ENCODE data around the gene TTLL13.

The TTLL13 gene

GRCh38 chr15:90225047-90225446 is 24.3 kb upstream of the TTLL13 start:
- no peak for TF ChIP-seq ZNF274 (IDR thresholded peaks at IDR 0.05; ENCODE audit: low read depth, low read length)
- no peak overlapping the region for H3K4me3 ChIP-seq (ENCODE audit: low read length)

- TF ChIP-seq ZNF274 (IDR thresholded peaks at IDR 0.05; ENCODE audit: low read depth, low read length), result no peak
These were observed 23.7 kb upstream of the TTLL13 start for GRCh38 chr15:90225504-90226234.

GRCh38 chr15:90227336-90227735 is 22.0 kb upstream of the TTLL13 start:
- TF ChIP-seq ZNF274 (IDR thresholded peaks at IDR 0.05; ENCODE audit: low read depth, low read length), result no peak

More at GRCh38 chr15:90225504-90226234, 23.7 kb upstream of the TTLL13 start:
- H3K4me3 ChIP-seq (ENCODE audit: low read length), result no peak overlapping the region

DNA sequence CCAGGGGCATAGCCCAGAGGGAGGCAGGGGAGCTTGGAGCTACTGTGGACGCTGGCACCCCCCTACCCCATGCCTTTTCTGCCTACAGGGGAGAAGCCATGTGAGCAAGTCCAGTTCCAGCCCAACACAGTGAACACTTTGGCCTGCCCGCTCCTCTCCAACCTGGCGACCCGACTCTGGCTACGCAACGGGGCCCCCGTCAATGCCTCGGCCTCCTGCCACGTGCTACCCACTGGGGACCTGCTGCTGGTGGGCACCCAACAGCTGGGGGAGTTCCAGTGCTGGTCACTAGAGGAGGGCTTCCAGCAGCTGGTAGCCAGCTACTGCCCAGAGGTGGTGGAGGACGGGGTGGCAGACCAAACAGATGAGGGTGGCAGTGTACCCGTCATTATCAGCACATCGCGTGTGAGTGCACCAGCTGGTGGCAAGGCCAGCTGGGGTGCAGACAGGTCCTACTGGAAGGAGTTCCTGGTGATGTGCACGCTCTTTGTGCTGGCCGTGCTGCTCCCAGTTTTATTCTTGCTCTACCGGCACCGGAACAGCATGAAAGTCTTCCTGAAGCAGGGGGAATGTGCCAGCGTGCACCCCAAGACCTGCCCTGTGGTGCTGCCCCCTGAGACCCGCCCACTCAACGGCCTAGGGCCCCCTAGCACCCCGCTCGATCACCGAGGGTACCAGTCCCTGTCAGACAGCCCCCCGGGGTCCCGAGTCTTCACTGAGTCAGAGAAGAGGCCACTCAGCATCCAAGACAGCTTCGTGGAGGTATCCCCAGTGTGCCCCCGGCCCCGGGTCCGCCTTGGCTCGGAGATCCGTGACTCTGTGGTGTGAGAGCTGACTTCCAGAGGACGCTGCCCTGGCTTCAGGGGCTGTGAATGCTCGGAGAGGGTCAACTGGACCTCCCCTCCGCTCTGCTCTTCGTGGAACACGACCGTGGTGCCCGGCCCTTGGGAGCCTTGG is 21.3 kb upstream of the TTLL13 start:
- no peak for TF ChIP-seq ZNF274 (IDR thresholded peaks at IDR 0.05; ENCODE audit: low read depth, low read length)

More at GRCh38 chr15:90227336-90227735, 22.0 kb upstream of the TTLL13 start:
- H3K4me3 ChIP-seq (ENCODE audit: low read length), result no peak overlapping the region

DNA sequence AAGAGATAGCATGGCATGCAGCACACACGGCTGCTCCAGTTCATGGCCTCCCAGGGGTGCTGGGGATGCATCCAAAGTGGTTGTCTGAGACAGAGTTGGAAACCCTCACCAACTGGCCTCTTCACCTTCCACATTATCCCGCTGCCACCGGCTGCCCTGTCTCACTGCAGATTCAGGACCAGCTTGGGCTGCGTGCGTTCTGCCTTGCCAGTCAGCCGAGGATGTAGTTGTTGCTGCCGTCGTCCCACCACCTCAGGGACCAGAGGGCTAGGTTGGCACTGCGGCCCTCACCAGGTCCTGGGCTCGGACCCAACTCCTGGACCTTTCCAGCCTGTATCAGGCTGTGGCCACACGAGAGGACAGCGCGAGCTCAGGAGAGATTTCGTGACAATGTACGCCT is 20.4 kb upstream of the TTLL13 start:
- no peak overlapping the region for H3K4me3 ChIP-seq (ENCODE audit: low read length)
- no peak for TF ChIP-seq ZNF274 (IDR thresholded peaks at IDR 0.05; ENCODE audit: low read depth, low read length)

More for the DNA sequence above, 21.3 kb upstream of the TTLL13 start:
- H3K4me3 ChIP-seq (ENCODE audit: low read length), result no peak overlapping the region

DNA sequence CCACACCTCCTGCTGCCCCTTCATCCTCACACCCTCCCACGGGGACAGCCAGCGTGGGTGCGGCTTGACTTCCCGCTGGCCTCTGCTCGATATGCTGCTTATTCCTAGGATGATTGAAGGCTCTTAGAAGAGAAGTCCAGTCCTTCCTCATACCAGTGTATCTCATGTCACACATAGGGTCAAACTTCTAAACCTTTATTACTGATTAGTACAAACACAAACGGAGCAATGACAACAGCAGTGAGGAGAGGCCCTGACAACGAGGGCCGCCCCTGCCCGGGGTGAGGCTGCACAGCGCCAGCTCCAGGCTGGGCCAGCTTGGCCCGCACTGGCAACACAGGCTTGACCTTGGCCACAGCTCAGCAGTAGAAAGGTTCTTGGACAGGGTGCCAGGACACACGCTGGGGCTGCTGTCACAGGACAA is 19.3 kb upstream of the TTLL13 start:
- TF ChIP-seq ZNF274 (IDR thresholded peaks at IDR 0.05; ENCODE audit: low read depth, low read length), result no peak

DNA sequence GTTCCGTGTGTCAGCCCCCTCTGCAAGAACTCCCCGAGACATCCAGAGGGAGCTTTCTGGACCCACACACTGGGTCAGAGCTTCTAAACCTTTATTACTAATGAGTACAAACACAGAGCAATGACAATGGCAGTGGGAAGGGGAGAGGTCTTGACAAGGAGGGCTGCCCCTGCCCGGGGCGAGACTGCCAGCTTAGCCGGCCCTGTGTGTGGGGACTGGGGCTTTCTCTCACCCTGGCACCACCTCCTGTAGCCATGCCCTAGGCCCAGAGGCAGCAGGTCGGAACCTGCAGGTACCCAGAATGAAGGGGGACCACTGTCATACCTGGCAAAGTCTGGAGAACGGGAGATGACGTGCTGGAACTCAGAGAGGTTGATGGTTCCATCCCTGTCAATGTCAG is 18.7 kb upstream of the TTLL13 start:
- no peak for TF ChIP-seq ZNF274 (IDR thresholded peaks at IDR 0.05; ENCODE audit: low read depth, low read length)
- H3K4me3 ChIP-seq (ENCODE audit: low read length), result no peak overlapping the region

More for the DNA sequence above, 19.3 kb upstream of the TTLL13 start:
- H3K4me3 ChIP-seq (ENCODE audit: low read length), result no peak overlapping the region

DNA sequence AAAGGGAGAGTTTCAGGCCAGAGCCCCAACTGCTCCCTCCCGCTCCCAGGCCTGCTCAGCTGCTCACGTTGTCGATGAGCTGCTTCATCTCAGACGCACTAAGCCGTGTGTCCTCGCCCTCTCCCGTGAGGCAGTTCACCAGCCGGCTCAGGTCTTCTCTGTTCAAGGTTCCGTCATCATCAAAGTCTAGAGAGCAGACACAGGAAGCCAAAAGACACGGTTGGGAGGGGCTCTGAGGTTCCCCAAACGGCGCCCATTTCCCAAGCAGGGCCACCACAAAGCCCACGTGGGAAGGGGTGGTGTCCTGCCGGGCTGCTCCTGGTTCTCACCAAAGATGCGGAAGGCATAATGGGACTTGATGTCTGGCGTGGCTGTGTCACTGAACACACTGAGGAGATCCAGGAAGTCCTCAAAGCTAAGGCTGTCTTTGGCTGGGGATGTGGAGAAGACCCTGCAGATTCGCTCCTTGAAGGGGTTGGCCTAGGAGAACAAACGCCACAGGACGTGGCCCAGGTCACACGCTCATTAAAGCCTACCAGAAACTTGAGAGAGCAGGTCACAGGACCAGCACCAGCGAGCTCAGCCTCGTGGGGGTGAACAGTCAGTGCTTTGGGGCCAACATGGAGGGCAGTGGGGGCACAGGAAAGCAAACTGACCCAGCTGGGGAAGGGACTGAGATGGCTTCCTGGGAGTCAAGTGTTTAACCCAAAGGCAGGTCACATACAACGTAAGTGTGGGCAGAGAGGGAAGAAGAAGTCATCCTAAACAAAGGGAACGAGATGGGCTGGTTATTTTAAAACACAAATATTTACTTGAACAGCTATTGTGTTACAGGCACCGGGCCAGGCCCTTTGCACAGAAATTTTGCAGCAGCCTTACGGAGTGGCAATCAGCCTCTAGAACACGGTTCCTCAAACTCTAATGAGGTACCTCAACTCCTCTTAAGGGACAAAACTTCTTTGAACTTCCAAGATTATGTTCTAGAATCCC is 18.0 kb upstream of the TTLL13 start:
- H3K4me3 ChIP-seq (ENCODE audit: low read length), result no peak overlapping the region
- TF ChIP-seq ZNF274 (IDR thresholded peaks at IDR 0.05; ENCODE audit: low read depth, low read length), result no peak

GRCh38 chr15:90232196-90232595 is 17.2 kb upstream of the TTLL13 start:
- no peak for TF ChIP-seq ZNF274 (IDR thresholded peaks at IDR 0.05; ENCODE audit: low read depth, low read length)
- peak overlapping the region; percentile 79; the same call in 1 of the 2 replicates for H3K4me3 ChIP-seq (ENCODE audit: low read length)

DNA sequence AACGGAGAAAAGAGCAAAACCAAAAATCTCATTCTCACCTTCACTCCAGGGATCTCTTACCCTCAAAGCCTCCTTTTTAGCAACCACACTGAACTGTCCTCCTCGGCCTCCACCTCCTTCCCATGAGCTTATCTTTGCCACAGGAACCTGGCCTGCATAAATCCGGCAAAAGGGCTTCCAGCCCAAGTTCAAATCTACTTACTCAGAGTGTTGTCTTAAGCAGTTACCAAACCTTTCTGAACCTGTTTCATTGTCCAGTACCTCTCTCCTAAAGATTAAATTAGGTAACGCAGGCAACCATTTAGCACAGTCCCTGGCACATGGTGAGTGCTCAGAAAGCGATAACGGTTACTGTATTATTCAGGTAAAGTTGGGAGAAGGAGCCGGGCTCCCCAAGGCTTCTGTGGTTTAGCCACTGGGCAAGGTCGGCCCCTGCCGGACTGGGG is 16.4 kb upstream of the TTLL13 start:
- peak overlapping the region; percentile 79 for H3K4me3 ChIP-seq (ENCODE audit: low read length)

DNA sequence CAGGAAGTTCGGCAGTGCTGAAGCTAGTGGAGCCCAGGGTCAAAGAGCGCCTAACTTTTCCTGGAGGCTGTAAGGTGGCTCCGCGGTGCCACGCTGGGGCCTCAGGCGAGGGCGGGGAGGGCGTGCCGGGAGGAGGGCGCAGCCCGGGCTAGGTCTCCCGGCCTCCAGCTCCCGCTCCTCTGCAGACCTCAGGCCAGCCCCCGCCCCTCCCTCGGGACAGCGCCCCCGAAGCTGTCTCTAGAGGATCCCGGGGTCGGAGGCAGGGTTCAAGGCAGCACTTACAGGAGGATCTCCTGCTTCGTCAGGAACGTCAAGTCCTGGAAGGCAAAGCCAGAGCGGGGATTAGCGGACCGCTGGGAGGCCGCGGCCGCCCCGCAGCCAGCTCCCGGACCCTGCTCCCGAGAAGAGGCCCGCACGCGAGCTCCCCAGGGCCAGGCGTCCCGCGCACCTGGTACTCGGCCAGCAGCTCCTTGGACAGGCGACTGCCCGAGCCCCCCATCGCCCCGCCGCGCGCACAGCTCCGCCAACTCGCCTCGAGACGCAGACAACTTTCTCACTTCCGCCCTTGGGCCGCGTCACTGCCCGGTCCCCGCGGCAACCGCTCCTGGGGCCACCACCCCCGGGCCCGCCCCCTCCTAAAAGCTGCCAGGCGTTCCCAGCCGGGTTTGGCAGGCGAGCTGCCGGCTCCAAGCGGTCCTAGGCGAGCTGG is 15.8 kb upstream of the TTLL13 start, which contains the start of gene CIB1:
Gene CIB1 (minus strand): TSS at position 555 of the 709 bp plus-strand sequence. CDS start 56 bp downstream, at position 499.
- H3K4me3 ChIP-seq (ENCODE audit: low read length), result peak within 1 kb of the TSS; percentile 79
- TF ChIP-seq ZNF274 (IDR thresholded peaks at IDR 0.05; ENCODE audit: low read depth, low read length), result no peak

More for the DNA sequence above, 16.4 kb upstream of the TTLL13 start:
- TF ChIP-seq ZNF274 (IDR thresholded peaks at IDR 0.05; ENCODE audit: low read depth, low read length), result no peak

- H3K4me3 ChIP-seq (ENCODE audit: low read length), result peak within 1 kb of the TSS; percentile 79
- no peak for TF ChIP-seq ZNF274 (IDR thresholded peaks at IDR 0.05; ENCODE audit: low read depth, low read length)
These were observed 15.0 kb upstream of the TTLL13 start, which contains the start of gene GDPGP1 for GRCh38 chr15:90234096-90234988. TSS of gene GDPGP1 (plus strand) at chr15:90234209. CDS start at chr15:90240909, 6,700 bp downstream.

All from GM08714 (cell line).